AG09309 (cell line): Measurements from ENCODE around the gene ACOD1.

ENCODE experiments used
- DNase-seq: peaks from one replicate; pipeline ENCODE4 v3.0.0-alpha.2; 2010; ENCODE audit warnings: low read depth
- H3K4me3 ChIP-seq: 2 replicates; pipeline ENCODE4 v1.5.1; 2011; ENCODE audit warnings: mild to moderate bottlenecking, low read depth, low read length, moderate library complexity; ENCODE audit not compliant: control insufficient read depth
- CTCF ChIP-seq: IDR thresholded peaks from 2 replicates; pipeline ENCODE4 v1.5.1; 2011; ENCODE audit warnings: mild to moderate bottlenecking, low read depth, low read length, inconsistent platforms; ENCODE audit not compliant: insufficient read depth, control insufficient read depth; ENCODE audit errors: missing control alignments

Gene ACOD1

GRCh38 chr13:76921516-76921915 is 26.8 kb upstream of the ACOD1 start:
- no peak for TF ChIP-seq CTCF
- no peak overlapping the region for H3K4me3 ChIP-seq
- DNase-seq, result no peak

- TF ChIP-seq CTCF, result no peak
- no peak for DNase-seq
Observed at GRCh38 chr13:76925115-76925514, 23.2 kb upstream of the ACOD1 start.

GRCh38 chr13:76927955-76928354 is 20.4 kb upstream of the ACOD1 start:
- no peak for TF ChIP-seq CTCF
- H3K4me3 ChIP-seq, result no peak overlapping the region
- DNase-seq, result no peak

More at GRCh38 chr13:76925115-76925514, 23.2 kb upstream of the ACOD1 start:
- H3K4me3 ChIP-seq, result no peak overlapping the region

GRCh38 chr13:76928456-76928855 is 19.9 kb upstream of the ACOD1 start:
- no peak for TF ChIP-seq CTCF
- no peak overlapping the region for H3K4me3 ChIP-seq
- DNase-seq, result no peak

GRCh38 chr13:76929320-76929719 is 19.0 kb upstream of the ACOD1 start:
- no peak for DNase-seq
- no peak overlapping the region for H3K4me3 ChIP-seq

GRCh38 chr13:76929851-76930374 is 18.4 kb upstream of the ACOD1 start:
- DNase-seq, result no peak
- H3K4me3 ChIP-seq, result no peak overlapping the region
- no peak for TF ChIP-seq CTCF

More at GRCh38 chr13:76929320-76929719, 19.0 kb upstream of the ACOD1 start:
- TF ChIP-seq CTCF, result no peak

GRCh38 chr13:76932076-76932475 is 16.2 kb upstream of the ACOD1 start:
- no peak overlapping the region for H3K4me3 ChIP-seq
- DNase-seq, result no peak
- TF ChIP-seq CTCF, result no peak
